Caco-2 (cell line): ENCODE measurements around the gene WFDC12. TPM values are rescaled to one million over a fixed set of nuclear protein-coding genes. Genes with fewer than 3 reads are reported as not detected.

Experiments used
- BruUV-seq: library from RNA; stranded (reverse); fragments of 400-500 nt; replicated peaks from 2 replicates; lab custom pipeline; 2021; lab: Mats Ljungman, UMichigan
- CTCF ChIA-PET: fragments of 300-600 bp; sonication (Branson Sonifier 250); formaldehyde crosslinking; loops from one replicate; lab custom pipeline; 2022; ENCODE audit warnings: antibody characterized with exemption; lab: Charles Lee
- POLR2A ChIA-PET: fragments of 300-600 bp; sonication (Branson Sonifier 250); formaldehyde crosslinking; loops from one replicate; lab custom pipeline; 2022; ENCODE audit warnings: antibody characterized with exemption; lab: Charles Lee
- DNase-seq, 2 experiments: peaks; one replicate each; pipeline versions ENCODE4 v3.0.0 to v3.0.0-alpha.2; 2020 to 2022
- H3K27me3 ChIP-seq: replicated peaks from 2 replicates; pipeline ENCODE4 v1.6.0; 2011; ENCODE audit warnings: low read length; ENCODE audit not compliant: control insufficient read depth, insufficient read depth
- H3K36me3 ChIP-seq: 2 replicates; pipeline ENCODE4 v1.5.1; 2011; ENCODE audit warnings: low read length; ENCODE audit not compliant: control insufficient read depth, insufficient read depth
- H3K4me1 ChIP-seq: fragments of 250-450 bp; sonication (Bioruptor Pico); 2 replicates; pipeline ENCODE4 v1.5.1; 2020; ENCODE audit warnings: mild to moderate bottlenecking
- H3K4me3 ChIP-seq: 2 replicates; pipeline ENCODE4 v1.5.1; 2011; ENCODE audit warnings: low read depth, mild to moderate bottlenecking, control low read depth, low read length
- H3K9me3 ChIP-seq: fragments of 250-450 bp; sonication (Bioruptor Pico); 2 replicates; pipeline ENCODE4 v1.5.1; 2020; ENCODE audit warnings: mild to moderate bottlenecking, moderate library complexity
- H3K27ac Mint-ChIP-seq: one replicate; pipeline ENCODE4 v1.8.0; 2022; ENCODE audit warnings: mixed read lengths; ENCODE audit not compliant: unreplicated experiment
- H3K27me3 Mint-ChIP-seq: one replicate; pipeline ENCODE4 v1.8.0; 2022; ENCODE audit warnings: mixed read lengths; ENCODE audit not compliant: insufficient read depth, unreplicated experiment
- H3K36me3 Mint-ChIP-seq: one replicate; pipeline ENCODE4 v1.8.0; 2022; ENCODE audit warnings: mild to moderate bottlenecking, mixed read lengths; ENCODE audit not compliant: insufficient read depth, unreplicated experiment
- H3K4me1 Mint-ChIP-seq: one replicate; pipeline ENCODE4 v1.8.0; 2022; ENCODE audit warnings: low read depth, mixed read lengths; ENCODE audit not compliant: unreplicated experiment
- H3K4me3 Mint-ChIP-seq: one replicate; pipeline ENCODE4 v1.8.0; 2022; ENCODE audit warnings: mild to moderate bottlenecking, moderate library complexity, mixed read lengths; ENCODE audit not compliant: unreplicated experiment
- H3K9me3 Mint-ChIP-seq: one replicate; pipeline ENCODE4 v1.8.0; 2022; ENCODE audit warnings: mixed read lengths; ENCODE audit not compliant: unreplicated experiment
- intact Hi-C: fragments of 100-400 bp; cut with micrococcal nuclease; formaldehyde crosslinking; loops from one replicate; pipeline ENCODE4 v1.10.0; 2022; ENCODE audit not compliant: unreplicated experiment
- total RNA-seq: library from RNA; stranded (reverse); gene quantifications from 2 replicates; pipeline ENCODE4 v1.2.3, GENCODE V29; 2022
- TF ChIP-seq, protein P1 (sequence below), 2 experiments: fragments of 200-600 bp in 1 of 2; IDR thresholded peaks; 1 replicate in 1 of 2; 2 replicates in 1 of 2; pipeline versions ENCODE4 v1.5.1 to v1.8.0; 2011 to 2022; ENCODE audit warnings: antibody characterized with exemption in 1 of 2, control low read depth in 1 of 2, inconsistent platforms in 1 of 2, low read depth in 1 of 2, low read length in 1 of 2, mild to moderate bottlenecking in 1 of 2, moderate library complexity in 1 of 2; ENCODE audit not compliant: insufficient read depth in 1 of 2, severe bottlenecking in 1 of 2, unreplicated experiment in 1 of 2

The WFDC12 gene
- total RNA-seq, 1 experiment from 2014 or later = not detected

GRCh38 chr20:45096781-45097180, 27.5 kb downstream of the WFDC12 start:
- H3K27me3 Mint-ChIP-seq = no peaks in the 10 kb centered on the region
- H3K4me3 Mint-ChIP-seq = no peak overlapping the region
- no peak overlapping the region for H3K27ac Mint-ChIP-seq
- CTCF ChIA-PET = interaction anchor here (0.8 to 7.0 kb wide), 20 partner anchors 9 to 674 kb away, joined by 3 to 203 read pairs (median 7); no protein-coding TSS in a partner anchor
- intact Hi-C loops = loop anchor here (1.0 kb wide), 1 partner anchor 185 kb away; no protein-coding TSS in a partner anchor
- peaks cover 5% of the 10 kb centered on the region for H3K36me3 Mint-ChIP-seq
- H3K27me3 ChIP-seq = no peaks in the 10 kb centered on the region
- H3K9me3 Mint-ChIP-seq = no peaks in the 10 kb centered on the region
- no peak for DNase-seq
- POLR2A ChIA-PET = no interaction called here
- H3K4me3 ChIP-seq = no peak overlapping the region
- H3K4me1 Mint-ChIP-seq = no peaks in the 10 kb centered on the region
- TF ChIP-seq, protein P1, sequence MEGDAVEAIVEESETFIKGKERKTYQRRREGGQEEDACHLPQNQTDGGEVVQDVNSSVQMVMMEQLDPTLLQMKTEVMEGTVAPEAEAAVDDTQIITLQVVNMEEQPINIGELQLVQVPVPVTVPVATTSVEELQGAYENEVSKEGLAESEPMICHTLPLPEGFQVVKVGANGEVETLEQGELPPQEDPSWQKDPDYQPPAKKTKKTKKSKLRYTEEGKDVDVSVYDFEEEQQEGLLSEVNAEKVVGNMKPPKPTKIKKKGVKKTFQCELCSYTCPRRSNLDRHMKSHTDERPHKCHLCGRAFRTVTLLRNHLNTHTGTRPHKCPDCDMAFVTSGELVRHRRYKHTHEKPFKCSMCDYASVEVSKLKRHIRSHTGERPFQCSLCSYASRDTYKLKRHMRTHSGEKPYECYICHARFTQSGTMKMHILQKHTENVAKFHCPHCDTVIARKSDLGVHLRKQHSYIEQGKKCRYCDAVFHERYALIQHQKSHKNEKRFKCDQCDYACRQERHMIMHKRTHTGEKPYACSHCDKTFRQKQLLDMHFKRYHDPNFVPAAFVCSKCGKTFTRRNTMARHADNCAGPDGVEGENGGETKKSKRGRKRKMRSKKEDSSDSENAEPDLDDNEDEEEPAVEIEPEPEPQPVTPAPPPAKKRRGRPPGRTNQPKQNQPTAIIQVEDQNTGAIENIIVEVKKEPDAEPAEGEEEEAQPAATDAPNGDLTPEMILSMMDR (IDR thresholded peaks at IDR 0.05; ENCODE audit: insufficient read depth in 1 of 2, low read depth in 1 of 2, low read length in 1 of 2, severe bottlenecking in 1 of 2, unreplicated experiment in 1 of 2) = no peak
- no peaks in the 10 kb centered on the region for H3K9me3 ChIP-seq
- BruUV-seq = no TSS peak
- H3K4me1 ChIP-seq = no peaks in the 10 kb centered on the region
- no peaks in the 10 kb centered on the region for H3K36me3 ChIP-seq

GRCh38 chr20:45095805-45096238, 28.4 kb downstream of the WFDC12 start:
- H3K27me3 Mint-ChIP-seq = no peaks in the 10 kb centered on the region
- DNase-seq = peak; percentile 84 to 87
- CTCF ChIA-PET = interaction anchor here (0.5 to 7.0 kb wide), 39 partner anchors 9 to 891 kb away, joined by 3 to 203 read pairs (median 6); partner anchors contain the start of gene WFDC12
- Histone ChIP-seq H3K36me3 (no peaks in the 10 kb centered on the region), H3K27me3 (no peaks in the 10 kb centered on the region), H3K9me3 (no peaks in the 10 kb centered on the region), H3K4me3 (no peak overlapping the region), H3K4me1 (no peaks in the 10 kb centered on the region)
- POLR2A ChIA-PET = interaction anchor here (0.5 to 2.0 kb wide), 4 partner anchors 52 to 346 kb away, joined by 3 to 13 read pairs (median 3); partner anchors contain the start of gene YWHAB
- peaks cover 5% of the 10 kb centered on the region for H3K36me3 Mint-ChIP-seq
- intact Hi-C loops = loop anchor here (1.0 kb wide), 4 partner anchors 52 to 194 kb away; no protein-coding TSS in a partner anchor
- TF ChIP-seq, protein P1 (IDR thresholded peaks at IDR 0.05; ENCODE audit: insufficient read depth in 1 of 2, low read depth in 1 of 2, low read length in 1 of 2, severe bottlenecking in 1 of 2, unreplicated experiment in 1 of 2) = peak; percentile 95 to 99
- no peak overlapping the region for H3K27ac Mint-ChIP-seq
- no peaks in the 10 kb centered on the region for H3K9me3 Mint-ChIP-seq
- no peaks in the 10 kb centered on the region for H3K4me1 Mint-ChIP-seq
- BruUV-seq = no TSS peak
- no peak overlapping the region for H3K4me3 Mint-ChIP-seq

DNA sequence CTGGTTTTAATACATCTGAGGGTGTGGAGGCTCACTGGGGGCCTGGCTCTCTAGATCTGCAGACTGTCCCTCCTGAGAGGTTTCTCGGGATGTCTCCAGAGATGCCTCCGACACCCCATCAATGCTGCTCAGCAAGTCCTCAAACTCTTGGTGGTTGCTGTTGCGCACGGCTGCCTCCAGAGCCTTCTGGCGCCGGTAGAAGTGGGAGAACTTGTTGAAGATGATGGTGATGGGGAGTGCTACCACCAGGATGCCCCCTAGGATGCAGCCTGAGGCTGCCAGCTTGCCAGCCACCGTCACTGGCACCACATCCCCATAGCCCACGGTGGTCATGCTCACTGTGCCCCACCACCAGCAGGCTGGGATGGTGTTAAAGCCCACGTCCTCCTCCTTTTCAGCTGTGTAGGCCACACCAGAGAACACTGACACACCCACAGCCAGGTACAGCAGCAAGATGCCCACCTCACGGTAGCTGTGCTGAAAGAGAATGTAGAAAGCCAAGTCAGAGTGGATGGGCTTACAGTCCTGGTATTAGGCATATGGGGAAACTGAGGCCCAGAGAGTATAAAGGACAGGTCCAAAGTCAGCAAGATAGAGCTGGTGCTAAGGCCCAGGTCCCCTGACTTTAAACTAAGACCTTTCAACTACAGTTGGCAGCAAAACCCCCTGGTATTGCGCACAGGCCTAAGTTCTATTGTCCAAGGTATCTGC, 29.2 kb downstream of the WFDC12 start:
- Mint-ChIP-seq H3K36me3 (peaks cover 5% of the 10 kb centered on the region), H3K4me1 (no peaks in the 10 kb centered on the region), H3K27ac (no peak overlapping the region), H3K9me3 (no peaks in the 10 kb centered on the region), H3K4me3 (no peak overlapping the region), H3K27me3 (no peaks in the 10 kb centered on the region)
- no TSS peak for BruUV-seq
- Histone ChIP-seq H3K4me3 (no peak overlapping the region), H3K9me3 (no peaks in the 10 kb centered on the region), H3K36me3 (no peaks in the 10 kb centered on the region), H3K4me1 (no peaks in the 10 kb centered on the region), H3K27me3 (no peaks in the 10 kb centered on the region)
- TF ChIP-seq, protein P1 (IDR thresholded peaks at IDR 0.05; ENCODE audit: insufficient read depth in 1 of 2, low read depth in 1 of 2, low read length in 1 of 2, severe bottlenecking in 1 of 2, unreplicated experiment in 1 of 2) = no peak
- POLR2A ChIA-PET = interaction anchor here (2.0 kb wide), 1 partner anchor 51 kb away, joined by 13 read pairs; no protein-coding TSS in a partner anchor
- intact Hi-C loops = loop anchor here (1.0 kb wide), 3 partner anchors 51 to 195 kb away; no protein-coding TSS in a partner anchor
- no peak for DNase-seq
- CTCF ChIA-PET = interaction anchor here (0.5 to 7.0 kb wide), 28 partner anchors 9 to 348 kb away, joined by 3 to 203 read pairs (median 6); partner anchors contain the start of gene WFDC12
